ENCODE results near the gene C11orf71.

The C11orf71 gene, protein sequence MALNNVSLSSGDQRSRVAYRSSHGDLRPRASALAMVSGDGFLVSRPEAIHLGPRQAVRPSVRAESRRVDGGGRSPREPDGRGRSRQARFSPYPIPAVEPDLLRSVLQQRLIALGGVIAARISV

DNA sequence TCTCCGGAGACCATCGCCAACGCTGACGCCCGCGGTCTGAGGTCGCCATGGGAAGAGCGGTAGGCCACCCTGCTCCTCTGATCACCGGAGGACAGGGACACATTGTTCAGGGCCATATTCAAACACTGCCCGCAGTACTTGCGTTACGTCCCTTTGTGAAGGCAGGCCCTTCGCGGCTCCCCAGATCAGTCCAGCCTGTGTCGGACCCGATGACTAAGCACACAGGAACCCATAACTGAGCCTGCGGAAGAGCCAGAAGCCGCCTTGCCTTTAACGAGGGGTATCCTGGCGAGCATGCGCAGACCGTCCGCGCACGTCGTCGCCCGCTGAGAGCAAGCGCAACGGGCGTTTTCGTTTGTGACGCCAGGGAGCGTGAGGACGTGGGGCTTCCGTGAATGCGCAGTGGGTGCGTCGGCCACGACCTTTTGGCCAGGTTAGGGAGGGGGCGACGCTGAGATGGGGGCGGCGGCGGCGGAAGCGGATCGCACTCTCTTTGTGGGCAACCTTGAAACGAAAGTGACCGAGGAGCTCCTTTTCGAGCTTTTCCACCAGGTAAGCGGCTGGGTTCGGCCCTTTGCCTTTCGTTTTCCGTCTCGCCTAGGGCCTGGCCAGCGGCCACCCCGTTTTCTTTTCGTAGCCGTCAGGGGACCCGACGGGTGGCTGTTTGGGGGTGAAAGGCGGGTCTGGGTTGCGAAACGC is at the start of gene C11orf71, which contains the start of gene RBM7:
TSS of gene C11orf71 (minus strand) at position 296 of the 699 bp plus-strand sequence. CDS start at position 116, 180 bp downstream.
TSS of gene RBM7 (plus strand) at position 451 of the 699 bp plus-strand sequence. CDS start at position 457, 6 bp downstream.
- in situ Hi-C loops (cut with HindIII; ENCODE audit: low sequenced_read_pairs), result no loop called here

DNA sequence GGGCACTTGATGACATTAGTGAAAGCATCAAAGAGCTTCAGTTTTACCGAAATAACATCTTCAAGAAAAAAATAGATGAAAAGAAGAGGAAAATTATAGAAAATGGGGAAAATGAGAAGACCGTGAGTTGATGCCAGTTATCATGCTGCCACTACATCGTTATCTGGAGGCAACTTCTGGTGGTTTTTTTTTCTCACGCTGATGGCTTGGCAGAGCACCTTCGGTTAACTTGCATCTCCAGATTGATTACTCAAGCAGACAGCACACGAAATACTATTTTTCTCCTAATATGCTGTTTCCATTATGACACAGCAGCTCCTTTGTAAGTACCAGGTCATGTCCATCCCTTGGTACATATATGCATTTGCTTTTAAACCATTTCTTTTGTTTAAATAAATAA is 49.5 kb upstream of the C11orf71 start:
- in situ Hi-C loops (cut with HindIII; ENCODE audit: low sequenced_read_pairs), result no loop called here

DNA sequence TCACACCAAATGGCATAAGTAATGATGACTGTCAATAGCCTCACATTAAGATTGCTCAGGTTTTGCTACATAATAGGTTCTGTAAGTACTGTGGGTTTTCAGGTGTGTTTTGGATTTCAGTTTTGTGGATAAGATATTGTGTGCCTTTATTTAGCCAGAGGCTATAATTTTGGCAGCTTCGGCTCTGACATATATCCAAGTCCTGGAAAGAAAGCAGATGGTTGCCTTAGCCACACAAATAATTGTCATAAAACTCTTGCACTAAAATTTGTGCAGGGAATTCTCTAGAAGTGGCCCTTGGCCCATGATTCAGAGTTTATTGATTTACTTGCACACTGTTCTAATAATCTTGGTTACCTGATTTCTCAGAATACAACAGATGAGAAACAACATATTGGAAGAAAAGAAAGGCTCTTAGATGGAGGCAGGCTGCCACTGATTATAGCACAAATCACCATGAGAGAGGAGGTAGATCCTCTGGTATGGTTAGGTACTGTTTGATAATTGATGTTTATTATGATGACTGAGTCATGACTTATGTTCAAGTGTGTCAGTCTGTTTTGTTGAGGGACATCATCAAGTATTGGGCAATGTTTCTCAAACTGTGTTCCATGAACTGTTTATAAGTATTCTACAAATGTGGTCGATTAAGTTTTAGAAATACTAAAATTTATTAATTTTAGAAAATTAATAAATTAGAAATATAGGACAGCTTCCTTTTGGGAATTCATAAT is 48.6 kb upstream of the C11orf71 start:
- in situ Hi-C loops (cut with HindIII; ENCODE audit: low sequenced_read_pairs), result no loop called here

DNA sequence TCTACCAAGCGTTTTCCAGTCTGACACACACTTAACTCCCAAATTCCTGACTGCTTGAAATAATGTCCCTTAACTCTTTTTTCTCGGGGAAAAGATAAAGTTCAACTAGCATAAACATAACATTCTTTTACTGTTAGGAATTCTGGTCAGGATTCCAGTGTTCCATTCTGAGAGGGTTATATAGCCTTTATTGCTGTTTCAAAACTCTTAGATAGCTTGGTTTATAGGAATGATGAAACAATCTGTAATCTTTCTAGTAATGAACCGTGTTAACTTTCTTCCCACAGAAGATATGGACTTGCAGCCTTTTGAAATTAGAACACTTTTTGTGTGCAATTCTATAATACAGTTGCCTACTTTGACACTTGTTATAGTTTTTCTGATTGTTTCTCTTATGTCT is 47.6 kb upstream of the C11orf71 start:
- in situ Hi-C loops (cut with HindIII; ENCODE audit: low sequenced_read_pairs), result no loop called here

DNA sequence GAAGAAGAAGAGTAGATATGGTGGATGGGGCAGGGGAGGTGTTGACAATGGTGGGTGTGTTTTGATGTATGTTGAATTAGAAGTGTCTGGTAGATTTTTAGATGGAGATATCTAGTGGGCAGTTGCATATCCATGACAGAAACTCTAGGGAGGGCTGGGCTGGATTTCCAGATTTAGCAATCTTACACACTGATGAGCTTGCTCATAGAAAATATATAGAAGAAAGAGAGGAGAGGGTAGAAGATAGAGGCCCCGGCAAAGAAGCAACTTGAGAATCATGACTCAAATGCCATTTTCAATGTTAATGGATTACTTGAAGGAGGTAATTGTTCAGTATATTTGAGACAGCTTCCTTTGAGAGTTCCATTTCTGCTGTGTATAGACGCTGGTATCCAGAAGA is 47.1 kb upstream of the C11orf71 start:
- in situ Hi-C loops (cut with HindIII; ENCODE audit: low sequenced_read_pairs), result no loop called here

DNA sequence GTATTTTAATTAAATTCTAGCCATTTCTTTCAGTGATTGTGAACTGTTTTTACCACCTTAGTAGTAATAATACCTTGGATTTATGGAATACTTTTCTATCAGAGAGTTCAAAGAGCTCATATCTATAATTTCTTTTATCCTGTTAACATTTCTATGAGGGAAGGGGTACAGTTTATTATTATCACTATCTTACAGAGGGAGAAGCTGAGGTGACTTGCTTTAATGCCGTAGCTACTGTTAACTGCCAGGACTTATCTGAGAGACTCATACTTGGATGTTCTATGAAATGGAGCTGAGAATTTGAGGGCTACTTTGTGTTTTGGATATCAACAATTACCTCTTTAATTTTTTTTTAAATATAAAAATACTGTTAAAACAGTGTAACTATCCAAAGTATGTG is 42.2 kb upstream of the C11orf71 start:
- in situ Hi-C loops (cut with HindIII; ENCODE audit: low sequenced_read_pairs), result no loop called here

DNA sequence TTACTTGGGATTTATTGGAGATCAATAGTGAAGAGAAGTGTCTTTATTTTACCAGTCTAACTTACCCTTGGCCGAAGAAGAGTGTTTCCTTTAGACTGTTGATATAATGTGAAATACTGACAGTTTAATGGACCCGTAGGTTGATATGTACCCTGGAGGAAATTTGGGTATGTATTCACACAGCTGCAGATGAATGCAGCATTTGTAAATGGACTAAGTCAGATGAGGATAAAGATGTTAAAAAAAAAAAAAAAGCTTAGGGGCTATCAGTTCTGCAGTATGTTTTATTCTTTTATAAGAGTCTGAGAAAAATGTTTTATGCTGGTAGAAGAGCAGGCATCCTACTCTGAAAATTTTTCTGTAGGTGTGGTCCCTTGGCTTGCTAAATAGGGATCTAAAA is 41.6 kb upstream of the C11orf71 start:
- in situ Hi-C loops (cut with HindIII; ENCODE audit: low sequenced_read_pairs), result no loop called here

DNA sequence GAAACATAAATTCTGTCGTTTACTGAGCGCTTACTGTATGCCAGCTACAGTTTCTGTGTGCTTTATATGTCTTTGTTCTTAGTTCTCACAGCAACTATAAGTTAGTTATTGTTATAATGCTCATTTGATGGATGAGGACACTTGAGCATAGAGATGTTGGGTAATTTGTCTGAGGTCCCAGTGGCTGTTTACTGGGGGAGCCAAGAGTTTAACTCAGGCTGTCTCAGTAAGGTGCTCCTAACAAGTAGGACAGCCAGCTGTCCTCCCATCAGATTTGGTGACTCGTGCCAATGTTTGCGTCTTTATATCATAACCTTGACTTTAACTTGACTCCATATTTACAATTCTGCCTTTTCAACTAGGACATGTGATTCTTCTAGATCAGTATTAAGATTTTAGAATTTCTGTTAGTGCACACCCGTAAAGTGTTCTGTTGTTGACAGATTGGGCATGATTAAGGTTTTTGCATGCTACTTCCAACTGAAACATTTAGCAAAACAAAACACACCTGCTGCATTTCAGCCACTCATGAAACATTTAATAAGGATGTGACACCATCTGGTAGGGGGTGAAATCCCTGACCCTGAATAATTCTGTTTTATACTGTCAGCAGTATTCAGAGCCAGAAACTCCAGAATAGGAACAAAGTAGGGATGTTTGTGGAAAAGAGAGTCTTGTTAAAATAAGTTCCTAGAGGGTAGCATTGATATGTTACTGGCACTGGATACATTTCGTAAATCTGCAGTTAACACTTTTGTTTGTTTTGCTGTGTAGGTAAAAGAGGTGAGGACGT is 40.9 kb upstream of the C11orf71 start:
- in situ Hi-C loops (cut with HindIII; ENCODE audit: low sequenced_read_pairs), result no loop called here

DNA sequence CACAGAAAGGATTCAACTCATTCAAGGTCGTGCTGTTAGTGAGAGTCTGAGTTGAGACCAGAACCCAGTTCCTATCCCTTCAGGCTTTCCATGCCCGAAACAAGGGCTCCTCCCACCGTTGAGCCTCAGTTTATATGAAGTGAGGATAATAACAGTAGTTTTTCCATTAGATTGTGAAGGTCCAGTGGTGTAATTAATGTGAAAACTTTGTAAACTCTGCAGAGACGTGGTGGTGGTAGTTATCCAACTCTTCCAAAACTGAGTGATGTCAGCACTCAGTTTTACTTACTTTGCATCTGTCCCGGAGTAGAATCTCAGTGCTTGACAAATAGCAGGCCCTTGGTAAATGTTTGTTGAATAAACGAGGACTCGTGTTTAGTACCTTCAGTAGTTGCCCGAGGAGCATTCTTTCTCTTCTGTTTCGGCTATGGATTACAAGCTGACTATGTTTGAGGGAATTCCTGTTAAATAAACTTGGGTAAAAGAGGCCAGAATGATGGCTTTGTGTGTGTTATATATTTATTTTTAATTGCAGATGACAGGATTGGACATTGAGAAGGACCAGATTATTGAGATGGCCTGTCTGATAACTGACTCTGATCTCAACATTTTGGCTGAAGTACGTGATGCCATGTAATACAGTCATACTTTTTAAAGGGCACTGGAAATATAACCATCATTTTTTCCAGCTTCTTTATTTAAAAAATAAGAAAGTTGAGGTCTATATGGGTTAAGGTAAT is 40.0 kb upstream of the C11orf71 start:
- in situ Hi-C loops (cut with HindIII; ENCODE audit: low sequenced_read_pairs), result no loop called here

DNA sequence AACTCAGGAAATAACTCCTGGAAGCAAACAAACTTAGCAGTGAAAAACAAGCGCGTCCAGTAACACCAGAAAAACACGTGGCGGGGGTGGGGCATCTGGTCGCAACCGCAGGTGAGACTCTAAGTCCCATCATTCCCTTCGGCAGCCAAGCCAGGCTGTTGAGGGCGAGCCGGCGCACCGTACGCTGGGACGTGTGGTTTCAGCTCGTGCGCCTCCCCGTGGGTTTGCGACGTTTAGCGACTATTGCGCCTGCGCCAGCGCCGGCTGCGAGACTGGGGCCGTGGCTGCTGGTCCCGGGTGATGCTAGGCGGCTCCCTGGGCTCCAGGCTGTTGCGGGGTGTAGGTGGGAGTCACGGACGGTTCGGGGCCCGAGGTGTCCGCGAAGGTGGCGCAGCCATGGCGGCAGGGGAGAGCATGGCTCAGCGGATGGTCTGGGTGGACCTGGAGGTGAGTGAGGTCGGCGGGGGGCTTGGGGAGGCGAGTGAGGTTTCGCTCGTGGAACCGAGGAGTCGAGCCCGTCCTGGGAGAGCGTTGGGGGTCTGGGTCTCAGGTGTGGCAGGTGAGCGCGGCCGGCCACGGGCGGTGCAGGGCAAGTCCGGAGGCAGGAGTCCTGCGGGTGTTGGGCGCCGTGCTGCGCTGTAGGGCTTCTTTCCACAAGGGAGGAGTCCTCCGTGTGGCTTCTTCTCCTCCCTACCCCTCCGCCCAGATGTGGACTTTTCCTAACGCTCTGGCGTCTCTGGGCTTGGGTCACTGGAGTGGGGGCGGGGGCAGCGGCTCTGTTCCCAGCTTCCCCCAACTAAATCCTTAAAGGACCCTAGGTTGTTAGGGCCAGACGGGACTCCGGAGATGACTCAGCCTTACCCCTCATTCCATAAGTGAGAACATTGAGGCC is 39.2 kb upstream of the C11orf71 start, which contains the start of gene REXO2:
TSS of gene REXO2 (plus strand) at position 239 of the 892 bp plus-strand sequence. CDS start at position 301, 62 bp downstream.
- in situ Hi-C loops (cut with HindIII; ENCODE audit: low sequenced_read_pairs), result no loop called here

DNA sequence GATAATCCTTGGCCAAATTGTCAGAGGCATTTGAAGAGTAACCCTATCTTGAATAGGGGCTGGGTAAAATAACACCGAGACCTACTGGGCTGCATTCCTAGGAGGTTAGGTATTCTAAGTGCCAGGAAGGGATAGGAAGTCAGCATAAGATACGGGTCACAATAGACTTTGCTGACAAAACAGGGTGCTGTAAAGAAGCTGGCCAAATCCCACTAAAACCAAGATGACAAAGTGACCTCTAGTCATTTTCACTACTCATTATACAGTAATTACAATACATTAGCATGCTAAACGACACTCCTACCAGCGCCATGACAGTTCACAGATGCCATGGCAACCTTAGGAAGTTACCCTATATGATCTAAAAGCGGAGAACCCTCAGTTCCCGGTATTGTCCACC is 38.0 kb upstream of the C11orf71 start:
- in situ Hi-C loops (cut with HindIII; ENCODE audit: low sequenced_read_pairs), result no loop called here

DNA sequence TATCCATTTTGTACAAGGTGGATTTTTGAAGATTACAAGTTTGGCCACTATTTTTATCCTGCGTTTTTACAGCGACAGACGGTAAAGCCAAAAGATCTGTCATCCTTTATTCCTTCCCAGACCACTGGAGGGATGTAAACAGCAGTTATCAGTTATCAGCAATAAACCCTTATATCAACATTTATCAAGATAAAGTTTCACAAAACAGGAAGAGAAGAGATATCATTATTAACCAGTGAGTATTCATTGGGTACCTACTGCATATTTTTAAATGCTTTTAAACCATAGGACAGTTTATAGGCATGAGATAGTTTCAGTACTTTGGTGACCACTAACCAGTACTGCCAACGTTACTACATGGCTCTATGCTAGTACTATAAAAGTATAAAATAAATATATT is 33.1 kb upstream of the C11orf71 start:
- in situ Hi-C loops (cut with HindIII; ENCODE audit: low sequenced_read_pairs), result no loop called here

DNA sequence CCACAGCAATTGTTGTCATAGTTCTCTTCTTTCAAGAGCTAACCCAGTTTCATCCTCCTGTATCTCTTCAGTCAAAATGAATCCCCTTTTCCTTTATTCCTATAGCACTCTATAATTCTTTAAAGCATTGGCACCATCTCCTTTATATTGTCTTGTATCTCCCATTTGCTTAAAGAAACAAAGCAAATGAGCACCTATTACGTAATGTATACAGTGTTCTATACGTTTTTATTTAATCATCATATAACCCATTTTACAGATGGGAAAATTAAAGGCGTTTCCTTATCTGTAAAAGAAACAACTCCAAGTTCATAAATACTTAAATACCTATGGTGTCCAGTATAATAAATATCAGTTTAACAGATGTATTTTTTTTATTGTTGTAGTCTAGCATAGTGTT is 32.6 kb upstream of the C11orf71 start:
- in situ Hi-C loops (cut with HindIII; ENCODE audit: low sequenced_read_pairs), result no loop called here

DNA sequence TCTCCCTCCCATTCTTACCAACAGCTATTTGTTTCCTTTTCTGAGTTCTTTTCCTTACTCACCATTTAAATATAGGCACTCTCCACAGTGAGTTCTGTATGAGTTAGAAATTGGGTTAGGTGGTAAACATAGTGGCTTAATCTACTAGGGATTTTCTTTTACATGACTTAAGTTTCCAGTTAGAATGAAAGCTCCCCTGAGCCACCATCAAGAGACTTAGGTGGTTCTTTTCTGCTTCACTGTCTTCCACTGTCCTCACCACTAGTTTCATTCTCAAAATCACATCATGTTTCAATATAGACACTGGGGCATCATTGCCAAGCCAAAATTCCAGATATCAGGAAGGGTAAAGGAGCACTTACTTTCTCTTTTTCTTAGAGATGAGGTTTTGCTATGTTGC is 30.0 kb upstream of the C11orf71 start:
- in situ Hi-C loops (cut with HindIII; ENCODE audit: low sequenced_read_pairs), result no loop called here

DNA sequence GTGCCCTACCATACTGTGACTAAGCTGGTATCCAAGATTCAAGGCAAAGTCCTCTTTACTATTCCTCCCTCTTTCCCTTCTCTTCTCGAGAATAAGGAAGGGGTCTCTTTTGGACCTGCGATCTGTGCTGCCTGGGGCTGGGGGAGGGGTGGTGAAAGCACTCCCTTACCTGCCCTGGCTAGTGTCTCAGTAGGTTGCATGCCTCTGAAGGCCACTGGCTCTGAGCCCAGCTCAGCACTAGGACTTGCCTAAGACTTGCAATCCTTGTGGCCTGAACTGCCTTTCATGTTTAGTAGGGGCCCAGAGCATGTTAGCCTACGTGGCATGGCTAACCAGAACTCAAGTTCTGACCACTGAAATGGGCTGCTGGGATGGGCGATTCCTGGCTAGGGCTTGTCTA is 26.0 kb upstream of the C11orf71 start:
- in situ Hi-C loops (cut with HindIII; ENCODE audit: low sequenced_read_pairs), result no loop called here

DNA sequence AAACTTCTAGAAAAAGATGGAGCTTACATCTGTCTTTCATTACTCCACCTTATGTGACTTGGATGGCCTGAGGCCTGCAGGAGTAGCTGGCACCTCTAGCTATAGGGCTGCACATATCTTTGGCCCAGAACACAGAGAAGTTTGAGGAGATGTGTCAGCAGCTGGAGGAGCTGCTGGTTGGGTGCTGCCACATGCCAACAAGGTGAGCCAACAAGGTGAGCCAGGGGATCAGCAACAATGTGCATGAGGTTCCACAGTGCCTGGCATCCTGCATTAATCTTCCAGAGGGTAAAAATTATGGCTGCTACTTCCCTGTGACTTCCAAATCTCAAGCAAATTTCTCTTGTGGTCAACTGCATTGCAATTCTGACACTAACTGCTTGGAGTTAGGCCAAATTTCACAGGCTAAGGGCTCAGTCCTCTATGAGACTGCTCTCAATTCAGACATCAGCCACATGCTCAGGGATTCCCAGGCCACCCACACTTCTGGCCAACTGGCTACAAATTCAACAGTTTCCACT is 16.2 kb upstream of the C11orf71 start:
- in situ Hi-C loops (cut with HindIII; ENCODE audit: low sequenced_read_pairs), result no loop called here

DNA sequence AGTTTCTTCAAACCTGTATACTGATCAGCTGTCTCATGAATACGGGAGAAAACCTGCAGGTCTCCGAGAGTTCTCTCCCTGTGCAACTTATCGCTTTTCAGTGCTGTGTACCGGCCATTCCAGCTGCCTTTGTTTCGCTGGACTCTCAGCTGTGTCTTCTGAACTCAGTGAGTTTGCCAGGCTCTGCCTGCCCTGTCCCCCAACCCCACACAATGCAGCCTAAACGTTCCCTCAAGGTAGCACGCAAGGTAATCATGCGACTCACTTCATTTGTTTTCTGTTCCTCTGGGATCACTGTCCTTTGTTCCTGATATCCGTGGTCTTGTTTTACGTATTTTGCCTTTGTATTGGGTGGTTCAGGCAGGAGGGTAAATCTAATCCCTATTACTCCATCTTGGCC is 13.6 kb upstream of the C11orf71 start:
- in situ Hi-C loops (cut with HindIII; ENCODE audit: low sequenced_read_pairs), result no loop called here

DNA sequence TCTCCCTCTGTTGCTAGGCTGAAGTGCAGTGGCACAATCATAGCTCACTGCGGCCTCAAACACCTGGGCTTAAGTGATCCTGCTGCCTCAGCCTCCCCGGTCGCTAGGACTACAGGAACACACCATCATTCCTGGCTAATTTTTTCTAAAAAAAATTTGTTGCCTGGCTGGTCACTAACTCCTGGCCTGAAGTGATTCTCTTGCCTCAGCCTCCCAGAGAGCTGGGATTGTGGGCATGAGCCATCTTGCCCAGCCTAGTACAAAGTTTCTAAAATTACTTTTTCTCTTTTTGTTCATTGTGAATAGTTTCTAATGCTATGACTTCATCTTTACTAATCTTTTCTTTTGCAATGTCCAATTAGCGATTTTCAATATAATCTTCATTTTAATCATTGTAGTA is 12.6 kb upstream of the C11orf71 start:
- in situ Hi-C loops (cut with HindIII; ENCODE audit: low sequenced_read_pairs), result no loop called here

DNA sequence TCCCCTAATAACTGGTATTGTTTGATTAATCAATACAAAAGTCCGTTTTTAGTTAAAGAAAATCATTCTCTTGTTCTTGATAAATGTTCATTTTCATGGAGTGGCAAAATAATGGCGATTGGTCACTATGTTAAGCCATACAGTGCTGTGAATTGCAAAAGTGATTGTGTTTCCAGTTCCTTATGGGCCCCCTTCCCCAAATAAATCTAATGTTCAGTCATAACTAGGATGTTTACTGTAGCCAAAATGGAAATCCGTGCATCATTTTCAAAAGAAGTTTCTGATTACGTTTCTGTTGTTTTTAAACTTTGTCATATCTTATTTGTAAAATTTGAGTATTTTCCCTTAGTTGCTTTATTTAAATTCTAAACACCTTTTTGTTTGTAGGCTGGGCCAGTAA is 1.0 kb upstream of the C11orf71 start:
- in situ Hi-C loops (cut with HindIII; ENCODE audit: low sequenced_read_pairs), result no loop called here

DNA sequence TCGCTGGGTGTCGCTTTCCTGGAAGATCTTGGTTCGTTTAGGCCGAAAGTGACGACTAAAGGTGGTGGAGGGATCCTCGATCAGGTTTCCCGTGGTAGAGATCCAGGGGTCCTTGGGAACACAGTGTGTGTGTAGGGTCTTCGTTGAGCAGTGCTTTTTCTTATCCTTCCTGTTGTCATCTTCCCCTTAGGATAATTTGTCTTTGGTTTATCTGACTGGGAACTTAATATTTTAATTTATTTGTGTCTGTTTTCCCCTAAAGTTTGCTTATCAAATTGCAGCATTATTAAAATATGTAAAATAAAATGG is 558 bp upstream of the C11orf71 start:
- in situ Hi-C loops (cut with HindIII; ENCODE audit: low sequenced_read_pairs), result no loop called here

Measured in endothelial cell of hepatic sinusoid (primary cell).